ENCODE measurements around the gene C3orf18.

C3orf18 gene

DNA sequence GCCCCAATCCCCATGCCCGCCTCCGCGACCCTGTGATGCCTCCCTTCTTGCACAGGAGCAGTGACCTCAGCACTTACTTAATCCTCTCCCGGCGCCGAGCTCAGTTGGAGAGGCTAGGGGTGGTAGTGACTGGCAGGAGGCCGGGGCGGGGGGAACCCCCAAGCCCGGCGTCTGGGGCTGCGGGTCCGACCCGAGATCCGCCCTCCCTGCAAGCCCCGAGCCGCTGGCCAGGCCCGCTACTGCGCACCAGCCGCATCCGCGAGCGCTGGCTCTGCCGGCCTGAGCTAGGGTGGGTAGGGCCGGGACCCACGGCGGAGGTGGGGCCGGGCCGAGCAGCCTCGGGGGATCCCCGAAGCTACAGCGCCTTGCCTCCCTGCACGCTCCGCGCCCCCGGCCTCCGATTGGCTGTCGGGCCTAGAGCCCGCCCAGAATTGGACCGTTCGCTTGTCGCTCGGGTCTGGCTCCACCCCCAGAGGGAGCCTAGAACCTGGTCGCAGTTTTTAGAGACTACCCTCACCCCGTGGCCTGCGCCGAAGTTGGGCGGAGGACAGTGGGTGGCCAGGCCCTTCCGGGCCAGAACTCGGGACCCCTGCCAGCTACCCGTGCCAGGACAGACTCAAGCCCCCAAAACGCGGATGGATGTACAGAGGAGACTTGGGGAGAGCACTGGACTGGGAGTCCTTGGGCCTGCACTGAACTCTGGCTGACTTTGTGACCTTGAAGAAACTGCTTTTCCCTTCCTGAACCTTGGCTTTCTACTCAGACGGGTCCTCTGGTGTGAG lies at the start of gene C3orf18:
C3orf18 (minus strand) TSS at position 362 of the 782 bp plus-strand sequence. CDS start 2,048 bp downstream, outside the sequence.
- peak; percentile 90 for DNase-seq (ENCODE audit: low read depth)

DNA sequence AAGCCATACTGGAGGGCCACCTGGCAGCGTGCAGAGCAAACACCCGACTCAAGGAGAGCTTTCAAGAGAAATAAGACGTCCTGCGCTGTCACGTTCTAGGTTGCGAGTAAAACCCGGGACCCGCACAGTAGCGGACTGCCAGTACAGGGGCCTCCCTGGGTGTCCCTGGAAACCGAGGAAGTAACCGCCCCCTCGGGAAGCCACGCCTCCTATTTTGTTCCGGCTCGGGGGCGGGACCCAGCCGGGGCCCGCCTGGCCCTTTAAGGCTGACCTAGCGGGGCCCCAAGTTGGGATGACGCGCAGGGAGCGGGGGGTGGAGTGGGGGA lies 49.2 kb upstream of the C3orf18 start:
- DNase-seq (ENCODE audit: low read depth): peak; percentile 89

- DNase-seq (ENCODE audit: low read depth): peak; percentile 85
Measured at GRCh38 chr3:50616003-50616769, 48.6 kb upstream of the C3orf18 start.

- DNase-seq (ENCODE audit: low read depth): no peak
Measured at GRCh38 chr3:50615190-50615589, 47.6 kb upstream of the C3orf18 start.

DNA sequence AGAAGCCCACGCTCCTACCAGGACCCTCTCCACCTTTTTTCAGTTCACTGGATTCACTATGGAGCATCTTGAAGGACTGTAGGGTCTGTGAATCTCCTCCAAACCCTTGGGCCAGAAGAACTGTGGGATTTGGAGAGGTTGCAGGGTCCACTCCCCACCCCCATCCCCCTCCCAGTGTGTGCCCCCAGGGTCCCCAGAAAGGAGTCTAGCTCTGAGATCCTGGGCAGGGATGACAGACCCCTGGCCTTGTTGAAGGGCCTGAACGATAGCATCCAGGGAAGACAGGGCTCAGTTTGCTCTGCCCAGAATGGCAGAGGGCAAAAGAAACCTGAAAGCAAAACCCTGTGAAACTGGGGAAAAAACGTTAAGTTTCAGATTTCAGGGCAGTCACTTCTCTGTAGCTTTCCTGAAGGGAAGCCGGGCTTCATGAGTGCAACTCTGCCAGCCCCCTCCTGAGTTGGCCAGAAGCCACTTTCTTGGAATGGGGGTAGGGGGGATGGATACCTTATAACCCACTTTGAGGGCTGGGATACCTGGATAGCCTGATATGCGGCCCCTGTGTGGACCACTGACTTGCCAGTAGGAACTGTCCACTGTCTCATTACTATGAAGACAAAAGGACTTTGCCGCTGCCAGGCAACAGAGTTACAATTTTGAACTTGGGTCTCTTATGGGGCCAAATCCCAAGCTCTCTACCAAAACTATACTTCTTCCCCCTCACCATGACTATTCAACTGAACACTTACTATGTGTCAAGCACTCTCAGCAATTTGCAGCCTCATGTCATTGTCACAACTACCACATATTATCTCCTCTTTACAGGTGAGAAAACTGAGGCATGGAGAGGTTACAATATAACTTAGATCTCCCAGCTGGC lies 45.7 kb upstream of the C3orf18 start:
- DNase-seq (ENCODE audit: low read depth): no peak

GRCh38 chr3:50612234-50612882 lies 44.8 kb upstream of the C3orf18 start:
- DNase-seq (ENCODE audit: low read depth): no peak

DNA sequence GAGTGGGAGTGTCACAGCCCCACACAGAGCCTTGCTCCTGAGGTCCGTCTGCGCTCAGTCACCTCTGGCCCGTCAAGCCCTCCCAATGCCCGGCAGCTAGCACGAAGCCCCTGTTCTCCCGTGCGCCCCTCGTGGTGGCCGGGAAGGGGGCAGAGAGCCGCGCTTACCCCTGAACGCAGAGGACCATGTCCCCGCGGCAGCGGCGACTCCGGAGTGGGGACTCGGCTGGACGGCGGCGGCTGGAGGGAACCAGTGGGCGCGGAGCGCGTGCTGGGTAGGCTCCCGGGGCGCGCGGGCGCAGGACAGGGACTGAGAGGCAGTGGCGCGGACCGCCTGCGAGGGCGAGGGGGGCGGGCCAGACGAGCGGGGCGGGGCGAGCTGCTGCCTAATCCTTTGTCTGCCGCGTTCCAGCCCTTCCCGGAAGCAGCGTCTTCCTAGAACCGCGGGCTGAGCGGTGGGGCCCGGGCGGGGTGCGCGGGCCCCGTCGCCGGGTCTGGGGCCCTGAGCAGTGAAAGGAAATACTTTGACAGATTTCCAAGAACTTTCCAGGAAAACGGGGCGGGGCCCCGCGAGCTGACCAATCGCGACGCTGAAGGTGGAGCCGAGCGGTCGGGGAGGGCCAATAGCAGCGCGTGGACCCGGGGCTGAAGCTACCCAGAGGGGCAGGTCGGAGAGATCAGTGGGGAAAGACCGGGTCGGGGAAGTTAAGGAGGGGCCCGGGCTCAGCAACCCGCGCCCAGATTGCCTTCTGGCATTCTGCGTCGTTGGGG lies 44.1 kb upstream of the C3orf18 start, which contains the start of gene CISH:
CISH (minus strand) TSS at position 311 of the 770 bp plus-strand sequence; CDS start at position 187, 124 bp downstream.
- peak; percentile 91 for DNase-seq (ENCODE audit: low read depth)

DNA sequence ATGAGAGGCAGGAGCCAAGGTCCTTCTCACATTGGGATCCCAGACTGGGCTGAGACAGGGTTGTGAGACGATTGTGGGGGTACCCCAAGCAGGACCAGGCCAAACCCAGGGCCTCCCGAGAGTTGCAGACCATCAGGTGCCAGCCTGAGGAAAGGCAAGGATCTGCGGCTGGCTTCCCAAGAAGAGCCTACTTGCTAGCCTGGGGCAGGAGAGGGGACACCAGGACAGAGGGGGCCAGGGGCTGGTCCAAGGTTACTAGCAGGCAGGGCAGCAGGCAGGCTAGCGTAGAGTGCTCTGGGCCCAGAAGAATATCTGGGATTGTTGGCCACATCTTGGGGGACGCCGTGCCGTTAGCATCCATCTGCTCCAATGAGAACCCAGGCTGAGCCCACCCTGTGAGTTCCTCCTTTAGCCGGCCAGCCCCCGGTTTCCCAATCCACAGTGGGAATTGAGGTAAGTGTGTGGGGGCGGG lies 43.5 kb upstream of the C3orf18 start:
- no peak for DNase-seq (ENCODE audit: low read depth)

DNA sequence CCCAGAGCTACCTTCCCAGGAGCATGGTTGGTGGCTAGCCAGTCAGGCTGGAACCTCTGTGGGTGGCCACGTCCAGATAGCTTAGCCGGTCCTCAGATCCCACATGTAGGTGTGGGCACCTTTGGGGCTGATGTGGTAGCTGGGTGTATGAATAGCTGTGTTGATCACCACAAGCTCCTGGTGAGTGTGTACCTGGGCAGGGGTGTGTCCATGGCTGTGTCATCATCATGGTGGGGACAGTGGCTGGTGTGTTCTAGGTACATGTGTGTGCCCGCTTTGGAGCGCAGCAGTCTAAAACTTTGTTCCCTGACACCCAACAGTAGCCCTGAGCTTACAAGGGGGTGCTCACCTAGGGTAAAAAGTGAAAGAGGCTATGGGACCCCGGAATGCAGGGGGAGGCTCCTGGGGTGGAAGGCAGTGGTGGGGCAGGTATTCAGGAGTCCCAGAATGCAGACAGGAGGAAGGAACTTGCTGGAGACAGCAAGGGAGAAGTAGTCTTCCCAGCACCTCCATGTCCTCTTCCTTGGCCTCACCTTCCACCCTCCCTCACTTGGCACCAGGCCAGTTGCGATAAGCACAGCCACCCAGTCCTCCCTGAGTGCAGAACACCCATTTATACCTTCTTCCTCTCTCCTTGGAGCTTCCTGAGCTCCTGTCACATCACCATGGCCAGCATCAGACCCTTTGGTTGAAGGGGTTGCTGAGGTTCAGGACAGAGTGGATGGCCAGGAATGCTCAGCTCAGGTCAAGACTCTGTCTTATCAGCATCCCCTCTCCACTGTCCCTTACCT lies 42.8 kb upstream of the C3orf18 start:
- DNase-seq (ENCODE audit: low read depth): no peak

- no peak for DNase-seq (ENCODE audit: low read depth)
Measured at GRCh38 chr3:50609763-50610085, 42.2 kb upstream of the C3orf18 start.

DNA sequence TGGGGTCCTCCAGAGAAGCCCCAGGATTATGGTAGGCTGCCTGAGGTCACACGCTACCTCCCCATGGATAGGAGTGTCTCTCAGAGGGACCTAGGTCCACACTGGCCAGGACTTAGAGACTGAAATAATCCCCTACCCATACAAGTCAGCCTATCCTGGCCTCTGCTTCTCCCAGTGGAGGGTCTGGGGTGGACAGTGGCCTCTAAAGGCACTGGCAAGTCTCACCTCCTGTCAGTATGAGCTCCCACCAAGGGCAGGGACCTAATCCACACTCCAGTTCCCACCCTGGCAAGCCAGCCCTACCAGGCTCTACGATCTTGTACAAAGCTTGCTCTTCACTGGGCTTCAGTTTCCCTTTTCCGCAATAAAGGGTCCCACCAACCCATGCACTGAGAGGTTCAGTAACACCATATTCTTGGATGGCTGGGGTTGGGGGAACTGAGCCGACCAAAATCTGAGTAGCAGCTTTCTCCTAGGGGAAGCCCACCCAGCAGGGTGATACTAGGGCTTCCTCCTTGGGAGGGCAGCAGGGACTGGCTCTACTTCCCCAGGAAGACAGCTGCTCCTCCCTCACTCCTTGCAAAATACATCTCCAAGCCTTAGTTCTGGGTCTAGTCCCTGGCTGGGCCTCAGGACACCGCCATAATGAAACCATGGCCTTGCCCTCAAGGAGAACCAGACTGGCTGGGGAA lies 41.7 kb upstream of the C3orf18 start:
- DNase-seq (ENCODE audit: low read depth): no peak

- no peak for DNase-seq (ENCODE audit: low read depth)
Measured at GRCh38 chr3:50608278-50608677, 40.7 kb upstream of the C3orf18 start.

DNA sequence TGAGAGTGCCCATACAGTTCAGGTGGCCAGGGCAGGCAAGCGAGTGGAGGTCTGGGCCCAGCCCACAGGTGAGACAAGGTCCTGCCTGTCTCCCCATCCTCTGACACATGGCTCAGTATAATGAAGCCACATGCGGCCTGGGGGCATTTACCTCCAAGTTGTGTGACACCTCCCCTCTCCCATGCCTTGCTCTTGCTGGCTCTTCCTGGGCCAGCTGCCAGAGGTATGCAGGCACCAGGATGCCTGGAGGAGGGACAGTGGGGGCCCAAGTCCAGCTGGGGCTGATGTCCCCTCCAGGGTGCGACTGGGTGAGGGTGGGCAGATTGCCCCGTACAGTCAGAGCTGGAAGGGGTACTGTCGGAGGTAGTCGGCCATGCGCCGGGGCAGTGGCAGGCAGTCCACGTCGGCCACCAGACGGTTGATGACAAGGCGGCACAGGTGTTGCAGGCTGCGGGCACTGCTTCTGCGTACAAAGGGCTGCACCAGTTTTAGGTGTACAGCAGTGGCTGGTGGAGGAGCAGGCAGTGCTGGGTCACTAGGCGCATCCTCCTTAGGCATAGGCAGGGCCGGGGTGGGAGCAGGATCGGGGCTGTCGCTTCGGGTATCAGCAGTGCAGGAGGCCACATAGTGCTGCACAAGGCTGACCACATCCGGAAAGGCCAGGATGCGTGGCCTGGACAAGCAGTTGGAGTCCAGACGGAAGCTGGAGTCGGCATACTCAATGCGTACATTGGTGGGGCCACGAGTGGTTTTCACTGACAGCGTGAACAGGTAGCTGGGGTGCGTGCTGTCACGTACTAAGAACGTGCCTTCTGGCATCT lies 39.9 kb upstream of the C3orf18 start:
- no peak for DNase-seq (ENCODE audit: low read depth)

- no peak for DNase-seq (ENCODE audit: low read depth)
Measured at GRCh38 chr3:50606596-50606995, 39.0 kb upstream of the C3orf18 start.

GRCh38 chr3:50605901-50606326 lies 38.4 kb upstream of the C3orf18 start:
- DNase-seq (ENCODE audit: low read depth): no peak

GRCh38 chr3:50604628-50605588 lies 37.4 kb upstream of the C3orf18 start:
- DNase-seq (ENCODE audit: low read depth): no peak

GRCh38 chr3:50604110-50604621 lies 36.6 kb upstream of the C3orf18 start:
- no peak for DNase-seq (ENCODE audit: low read depth)

Measured in ELR (cell line).